Kidney (tissue), 14 donors: Measurements from ENCODE around the gene ZMAT3. TPM values are rescaled to one million over a fixed set of nuclear protein-coding genes. Genes with fewer than 3 reads are reported as not detected.
A peak's percentile ranks its signal among the peaks of the same experiment; 100 is the strongest.
"Not testable (repeated sequence)": the region's sequence is repeated elsewhere in the genome, so short reads cannot be mapped to it uniquely, and the experiment has no call there.

Experiments used
- DNase-seq, 5 donors: peaks; one replicate each; pipeline ENCODE4 v3.0.0-alpha.2; 2013 to 2020
- FAIRE-seq: peaks from 2 replicates; lab custom pipeline; 2012; peaks lifted over from hg19 to GRCh38; lab: Jason Lieb, UNC
- H3K27ac ChIP-seq, 2 donors: one replicate each; pipeline ENCODE4 v1.7.0; 2013; ENCODE audit warnings: low read depth in 2 of 2, low read length in 2 of 2, inconsistent platforms in 1 of 2
- H3K27me3 ChIP-seq: one replicate; pipeline ENCODE4 v1.7.1; 2013; ENCODE audit warnings: low read length, inconsistent platforms; ENCODE audit not compliant: control insufficient read depth, insufficient read depth
- H3K36me3 ChIP-seq, 3 donors: one replicate each; pipeline versions ENCODE4 v1.7.0 to v1.7.1; 2013; ENCODE audit warnings: low read length in 3 of 3, control low read depth in 1 of 3, inconsistent platforms in 1 of 3; ENCODE audit not compliant: insufficient read depth in 3 of 3, control insufficient read depth in 2 of 3
- H3K4me1 ChIP-seq, 3 donors: one replicate each; pipeline versions ENCODE4 v1.7.0 to v1.7.1; 2013; ENCODE audit warnings: low read length in 3 of 3, inconsistent platforms in 1 of 3, low read depth in 1 of 3; ENCODE audit not compliant: control insufficient read depth in 2 of 3, insufficient read depth in 2 of 3
- H3K4me3 ChIP-seq, 3 donors: one replicate each; pipeline versions ENCODE4 v1.7.0 to v1.8.1; 2013; ENCODE audit warnings: low read length in 3 of 3, control low read depth in 1 of 3, inconsistent platforms in 1 of 3
- H3K9ac ChIP-seq, 3 donors: one replicate each; pipeline versions ENCODE4 v1.7.0 to v1.7.1; 2013; ENCODE audit warnings: low read length in 3 of 3, control low read depth in 1 of 3, inconsistent platforms in 1 of 3
- H3K9me3 ChIP-seq, 3 donors: one replicate each; pipeline versions ENCODE4 v1.7.0 to v1.7.1; 2013; ENCODE audit warnings: low read length in 3 of 3, control low read depth in 1 of 3, inconsistent platforms in 1 of 3; ENCODE audit not compliant: control insufficient read depth in 2 of 3, insufficient read depth in 1 of 3
- intact Hi-C: fragments of 100-400 bp; cut with DNase I; formaldehyde crosslinking; loops from one replicate; pipeline ENCODE4 v1.11.1; 2022
- polyA plus RNA-seq: library from polyadenylated mRNA; stranded (reverse); fragments of 350-450 nt; fragmentation: Illumina TruSeq; extraction: RNeasy Lipid Tissue Mini Kit (QIAGEN cat#74804); gene quantifications from one replicate; pipeline ENCODE4 v1.2.3, GENCODE V29; 2014; ENCODE audit warnings: low read depth, low replicate concordance; ENCODE audit not compliant: insufficient read depth
- total RNA-seq: library from RNA; stranded (reverse); fragmentation: NEBNext Ultra II Directional; extraction: Animal tissue kit (Norgen Biotek cat#: 25700); gene quantifications from one replicate; pipeline ENCODE4 v1.2.1, GENCODE V29; 2021
- TF ChIP-seq, protein P1 (sequence below): IDR thresholded peaks from 3 replicates; pipeline ENCODE4 v1.5.1; 2012; ENCODE audit warnings: mild to moderate bottlenecking, moderate library complexity, borderline replicate concordance; ENCODE audit not compliant: insufficient read depth; ENCODE audit errors: extremely low read depth
- donor health status: control.
- donor health status: control.
- donor health status: control.
- donor health status: control.
- donor health status: control.
- donor health status: DM: yes; HTN: yes; CAD: no.
- donor health status: Normal renal cell carcinoma (clear cell type).

Gene ZMAT3
- total and polyA plus RNA-seq, 2 donors from 2014 or later = 4.2 to 26.1 TPM

DNA sequence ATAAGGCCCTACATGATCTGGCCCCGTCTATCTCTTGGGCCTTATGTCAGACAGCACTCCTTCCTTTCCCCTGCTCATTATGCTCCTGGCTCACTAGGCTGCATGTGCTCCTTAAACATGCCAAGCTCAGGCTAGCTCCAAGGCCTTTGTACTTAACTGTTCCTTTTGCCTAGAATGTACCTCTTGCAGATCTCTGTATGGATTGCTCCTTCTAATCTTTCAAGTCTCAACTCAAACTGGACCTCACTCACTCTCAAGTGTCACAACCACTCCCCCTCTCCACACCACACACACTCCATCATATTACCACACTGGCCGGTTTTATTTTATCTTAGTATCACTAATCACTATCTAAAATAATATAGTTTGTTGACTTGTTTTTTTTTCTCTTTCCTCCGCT, 36.4 kb downstream of the ZMAT3 start:
- intact Hi-C loops = no loop called here
- TF ChIP-seq, protein P1, sequence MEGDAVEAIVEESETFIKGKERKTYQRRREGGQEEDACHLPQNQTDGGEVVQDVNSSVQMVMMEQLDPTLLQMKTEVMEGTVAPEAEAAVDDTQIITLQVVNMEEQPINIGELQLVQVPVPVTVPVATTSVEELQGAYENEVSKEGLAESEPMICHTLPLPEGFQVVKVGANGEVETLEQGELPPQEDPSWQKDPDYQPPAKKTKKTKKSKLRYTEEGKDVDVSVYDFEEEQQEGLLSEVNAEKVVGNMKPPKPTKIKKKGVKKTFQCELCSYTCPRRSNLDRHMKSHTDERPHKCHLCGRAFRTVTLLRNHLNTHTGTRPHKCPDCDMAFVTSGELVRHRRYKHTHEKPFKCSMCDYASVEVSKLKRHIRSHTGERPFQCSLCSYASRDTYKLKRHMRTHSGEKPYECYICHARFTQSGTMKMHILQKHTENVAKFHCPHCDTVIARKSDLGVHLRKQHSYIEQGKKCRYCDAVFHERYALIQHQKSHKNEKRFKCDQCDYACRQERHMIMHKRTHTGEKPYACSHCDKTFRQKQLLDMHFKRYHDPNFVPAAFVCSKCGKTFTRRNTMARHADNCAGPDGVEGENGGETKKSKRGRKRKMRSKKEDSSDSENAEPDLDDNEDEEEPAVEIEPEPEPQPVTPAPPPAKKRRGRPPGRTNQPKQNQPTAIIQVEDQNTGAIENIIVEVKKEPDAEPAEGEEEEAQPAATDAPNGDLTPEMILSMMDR = no peak
- DNase-seq (no peak), FAIRE-seq (no peak)
- Histone ChIP-seq H3K9me3 (no peaks in the 10 kb centered on the region), H3K4me3 (no peak overlapping the region), H3K4me1 (no peaks in the 10 kb centered on the region), H3K36me3 (no peaks in the 10 kb centered on the region), H3K9ac (no peak overlapping the region), H3K27me3 (no peaks in the 10 kb centered on the region), H3K27ac (no peak overlapping the region)

DNA sequence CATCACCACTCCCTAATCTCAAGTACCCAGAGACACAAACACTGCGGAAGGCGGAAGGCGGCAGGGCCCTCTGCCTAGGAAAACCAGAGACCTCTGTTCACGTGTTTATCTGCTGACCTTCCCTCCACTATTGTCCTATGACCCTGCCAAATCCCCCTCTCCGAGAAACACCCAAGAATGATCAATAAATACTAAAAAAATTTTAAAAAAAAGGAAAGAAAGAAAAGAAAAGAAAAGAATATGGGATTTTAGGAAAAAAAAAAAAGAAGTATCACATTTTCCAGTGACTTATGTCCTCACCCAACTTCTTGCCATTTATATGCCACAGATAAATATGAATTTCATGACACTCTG, 38.3 kb downstream of the ZMAT3 start:
- H3K9ac ChIP-seq, FAIRE-seq, intact Hi-C loops, H3K4me1 ChIP-seq, H3K36me3 ChIP-seq, H3K27me3 ChIP-seq, DNase-seq, H3K9me3 ChIP-seq, H3K27ac ChIP-seq, H3K4me3 ChIP-seq: not testable (repeated sequence)

DNA sequence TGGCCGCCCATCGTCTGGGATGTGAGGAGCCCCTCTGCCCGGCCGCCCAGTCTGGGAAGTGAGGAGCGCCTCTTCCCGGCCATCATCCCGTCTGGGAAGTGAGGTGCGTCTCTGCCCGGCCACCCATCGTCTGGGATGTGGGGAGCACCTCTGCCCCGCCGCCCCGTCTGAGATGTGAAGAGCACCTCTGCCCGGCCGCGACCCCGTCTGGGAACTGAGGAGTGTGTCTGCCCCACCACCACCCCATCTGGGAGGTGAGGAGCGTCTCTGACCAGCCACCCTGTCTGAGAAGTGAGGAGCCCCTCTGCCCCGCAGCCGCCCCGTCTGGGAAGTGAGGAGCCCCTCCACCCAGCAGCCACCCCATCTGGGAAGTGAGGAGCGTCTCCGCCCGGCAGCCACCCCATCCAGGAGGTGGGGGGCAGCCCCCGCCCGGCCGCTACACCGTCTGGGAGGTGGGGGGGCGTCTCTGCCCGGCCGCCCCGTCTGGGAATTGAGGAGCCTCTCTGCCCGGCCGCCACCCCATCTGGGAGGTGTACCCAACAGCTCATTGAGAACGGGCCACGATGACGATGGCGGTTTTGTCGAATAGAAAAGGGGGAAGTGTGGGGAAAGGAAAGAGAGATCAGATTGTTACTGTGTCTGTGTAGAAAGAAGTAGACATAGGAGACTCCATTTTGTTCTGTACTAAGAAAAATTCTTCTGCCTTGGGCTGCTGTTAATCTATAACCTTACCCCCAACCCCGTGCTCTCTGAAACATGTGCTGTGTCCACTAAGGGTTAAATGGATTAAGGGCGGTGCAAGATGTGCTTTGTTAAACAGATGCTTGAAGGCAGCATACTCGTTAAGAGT, 38.9 kb downstream of the ZMAT3 start:
- intact Hi-C loops, H3K4me3 ChIP-seq, H3K9ac ChIP-seq, H3K27ac ChIP-seq, H3K4me1 ChIP-seq, FAIRE-seq, H3K27me3 ChIP-seq, H3K36me3 ChIP-seq, H3K9me3 ChIP-seq: not testable (repeated sequence)
- DNase-seq = peak in 1 of 5 donors; percentile 52

DNA sequence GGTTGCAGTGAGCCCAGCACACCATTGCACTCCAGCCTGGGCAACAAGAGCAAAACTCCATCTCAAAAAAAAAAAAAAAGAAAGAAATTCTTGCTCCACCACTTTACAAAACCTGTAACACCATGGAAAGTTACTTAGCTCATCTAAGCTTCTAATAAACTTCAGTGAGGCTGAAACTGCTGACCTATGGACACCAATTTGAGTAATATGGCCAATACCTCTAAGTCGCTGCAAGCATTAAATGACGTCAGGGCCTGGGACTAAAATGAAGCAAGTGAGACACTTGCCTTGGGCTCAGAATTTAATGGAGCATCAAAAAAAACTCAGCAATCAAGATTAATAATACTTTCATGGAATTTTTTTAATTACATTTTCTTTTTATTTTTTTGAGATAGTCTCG, 42.5 kb downstream of the ZMAT3 start:
- DNase-seq (peak in 2 of 5 donors; percentile 12 to 40), FAIRE-seq (no peak)
- no peaks in the 10 kb centered on the region for H3K27me3 ChIP-seq
- H3K4me3 ChIP-seq = no peak overlapping the region
- H3K36me3 ChIP-seq = no peaks in the 10 kb centered on the region
- no peaks in the 10 kb centered on the region for H3K9me3 ChIP-seq
- H3K27ac ChIP-seq = no peak overlapping the region
- H3K4me1 ChIP-seq = peaks cover 0 to 2% (median 0%) of the 10 kb centered on the region in 3 donors
- H3K9ac ChIP-seq = no peak overlapping the region
- intact Hi-C loops = no loop called here
- TF ChIP-seq, protein P1 = no peak
